ENCODE data around the gene CCDC9.
"Not testable (repeated sequence)": the region's sequence is repeated elsewhere in the genome, so short reads cannot be mapped to it uniquely, and the experiment has no call there.

The CCDC9 gene

GRCh38 chr19:47232422-47233211, 23.7 kb upstream of the CCDC9 start:
- peak; percentile 16 for ATAC-seq
- DNase-seq: no peak

GRCh38 chr19:47236072-47236675, 20.2 kb upstream of the CCDC9 start:
- no peak for DNase-seq
- ATAC-seq: no peak

- ATAC-seq: no peak
- no peak for DNase-seq
Observed at GRCh38 chr19:47239152-47239551, 17.2 kb upstream of the CCDC9 start.

GRCh38 chr19:47239610-47240296, 16.6 kb upstream of the CCDC9 start:
- no peak for ATAC-seq
- peak; percentile 61 for DNase-seq

GRCh38 chr19:47240556-47240955, 15.8 kb upstream of the CCDC9 start:
- DNase-seq: no peak
- ATAC-seq: no peak

- DNase-seq (peak; percentile 89), ATAC-seq (peak; percentile 29)
Observed at GRCh38 chr19:47240996-47241918, 15.1 kb upstream of the CCDC9 start.

- ATAC-seq: no peak
- DNase-seq: no peak
Observed at GRCh38 chr19:47241919-47242577, 14.3 kb upstream of the CCDC9 start.

- DNase-seq (no peak), ATAC-seq (no peak)
Observed at GRCh38 chr19:47243364-47243775, 13.0 kb upstream of the CCDC9 start.

- peak; percentile 90 for ATAC-seq
- peak; percentile 93 for DNase-seq
Observed at GRCh38 chr19:47243776-47244547, 12.4 kb upstream of the CCDC9 start.

GRCh38 chr19:47247308-47247990, 8.9 kb upstream of the CCDC9 start:
- DNase-seq: peak; percentile 88
- no peak for ATAC-seq

GRCh38 chr19:47253016-47253415, 3.3 kb upstream of the CCDC9 start:
- not testable (repeated sequence) for DNase-seq, ATAC-seq

GRCh38 chr19:47253467-47253881, 2.9 kb upstream of the CCDC9 start:
- no peak for DNase-seq
- no peak for ATAC-seq

- DNase-seq (no peak), ATAC-seq (no peak)
Observed at GRCh38 chr19:47253970-47254369, 2.4 kb upstream of the CCDC9 start.

- peak; percentile 88 for ATAC-seq
- DNase-seq: peak; percentile 100
Observed at GRCh38 chr19:47256693-47257410, 527 bp downstream of the CCDC9 start.

GRCh38 chr19:47257411-47258169, 1.3 kb downstream of the CCDC9 start:
- ATAC-seq (peak; percentile 1), DNase-seq (no peak)

- DNase-seq: no peak
Observed at GRCh38 chr19:47258434-47258833, 2.1 kb downstream of the CCDC9 start.

GRCh38 chr19:47258895-47259555, 2.7 kb downstream of the CCDC9 start:
- DNase-seq: no peak
- no peak for ATAC-seq

More at GRCh38 chr19:47258434-47258833, 2.1 kb downstream of the CCDC9 start:
- ATAC-seq: no peak

- ATAC-seq (no peak), DNase-seq (no peak)
Observed at GRCh38 chr19:47260476-47260875, 4.2 kb downstream of the CCDC9 start.

Data from stimulated activated naive CD8-positive, alpha-beta T cell treated with anti-CD3 and anti-CD28 coated beads, Interleukin-15, Interleukin-2, amounts not matched to agents 100 U/mL and 50 U/mL, for 24 hours (primary cell).